ENCODE results near the gene KCNMA1.

Gene KCNMA1

GRCh38 chr10:77393821-77394501, 243.6 kb downstream of the KCNMA1 start:
- no peaks in the 10 kb centered on the region for H3K4me1 ChIP-seq
- no peaks in the 10 kb centered on the region for H3K36me3 ChIP-seq (ENCODE audit: control insufficient read depth, insufficient read depth, low read length)
- no peak overlapping the region for H3K27ac ChIP-seq
- H3K27me3 ChIP-seq (ENCODE audit: control insufficient read depth, insufficient read depth, low read length), result no peaks in the 10 kb centered on the region
- no peak for TF ChIP-seq CTCF (IDR thresholded peaks at IDR 0.05)
- H3K4me2 ChIP-seq (ENCODE audit: low read length), result no peak overlapping the region
- H3K4me3 ChIP-seq (ENCODE audit: low read depth, low read length), result no peak overlapping the region
- H3K79me2 ChIP-seq, result no peaks in the 10 kb centered on the region
- H3K9me3 ChIP-seq (ENCODE audit: control insufficient read depth, low read length), result no peaks in the 10 kb centered on the region
- no peak overlapping the region for H2AFZ ChIP-seq
- H3K9ac ChIP-seq, result no peak overlapping the region

- Histone ChIP-seq H3K9me3 (ENCODE audit: control insufficient read depth, low read length) (no peaks in the 10 kb centered on the region), H3K27me3 (ENCODE audit: control insufficient read depth, insufficient read depth, low read length) (no peaks in the 10 kb centered on the region), H3K4me1 (no peaks in the 10 kb centered on the region), H3K36me3 (ENCODE audit: control insufficient read depth, insufficient read depth, low read length) (no peaks in the 10 kb centered on the region), H3K27ac (no peak overlapping the region), H3K9ac (no peak overlapping the region), H3K4me2 (ENCODE audit: low read length) (no peak overlapping the region), H3K4me3 (ENCODE audit: low read depth, low read length) (no peak overlapping the region), H3K79me2 (no peaks in the 10 kb centered on the region), H2AFZ (no peak overlapping the region)
- TF ChIP-seq CTCF (IDR thresholded peaks at IDR 0.05), result no peak
These were observed 244.2 kb downstream of the KCNMA1 start for GRCh38 chr10:77393411-77393810.

- H2AFZ ChIP-seq, result no peak overlapping the region
- no peak for TF ChIP-seq CTCF (IDR thresholded peaks at IDR 0.05)
- no peak overlapping the region for H3K4me3 ChIP-seq (ENCODE audit: low read depth, low read length)
- no peak overlapping the region for H3K4me2 ChIP-seq (ENCODE audit: low read length)
- H3K4me1 ChIP-seq, result no peaks in the 10 kb centered on the region
- H3K36me3 ChIP-seq (ENCODE audit: control insufficient read depth, insufficient read depth, low read length), result no peaks in the 10 kb centered on the region
- no peak overlapping the region for H3K9ac ChIP-seq
- no peaks in the 10 kb centered on the region for H3K79me2 ChIP-seq
- no peaks in the 10 kb centered on the region for H3K9me3 ChIP-seq (ENCODE audit: control insufficient read depth, low read length)
- no peaks in the 10 kb centered on the region for H3K27me3 ChIP-seq (ENCODE audit: control insufficient read depth, insufficient read depth, low read length)
- no peak overlapping the region for H3K27ac ChIP-seq
These were observed 244.8 kb downstream of the KCNMA1 start for GRCh38 chr10:77392851-77393250.

GRCh38 chr10:77392236-77392721, 245.3 kb downstream of the KCNMA1 start:
- H3K9ac ChIP-seq, result no peak overlapping the region
- no peaks in the 10 kb centered on the region for H3K9me3 ChIP-seq (ENCODE audit: control insufficient read depth, low read length)
- no peaks in the 10 kb centered on the region for H3K27me3 ChIP-seq (ENCODE audit: control insufficient read depth, insufficient read depth, low read length)
- no peaks in the 10 kb centered on the region for H3K36me3 ChIP-seq (ENCODE audit: control insufficient read depth, insufficient read depth, low read length)
- no peaks in the 10 kb centered on the region for H3K79me2 ChIP-seq
- no peaks in the 10 kb centered on the region for H3K4me1 ChIP-seq
- no peak overlapping the region for H3K4me3 ChIP-seq (ENCODE audit: low read depth, low read length)
- TF ChIP-seq CTCF (IDR thresholded peaks at IDR 0.05), result no peak
- H3K4me2 ChIP-seq (ENCODE audit: low read length), result no peak overlapping the region
- no peak overlapping the region for H3K27ac ChIP-seq
- no peak overlapping the region for H2AFZ ChIP-seq

Data from parathyroid adenoma (tissue), 2 donors.